Heart left ventricle (tissue), 16 donors: ENCODE measurements around the gene C5orf15. TPM values are rescaled to one million over a fixed set of nuclear protein-coding genes. Genes with fewer than 3 reads are reported as not detected.

Experiments
- ATAC-seq, 4 donors: fragments of 200-7000 bp; cut with Tn5 transposase; one replicate each; pipeline ENCODE4 v1.9.1; 2020 to 2022; ENCODE audit warnings: moderate library complexity in 4 of 4, mild to moderate bottlenecking in 3 of 4, moderate number of reproducible peaks in 1 of 4
- DNase-seq, 5 donors: peaks; one replicate each; pipeline ENCODE4 v3.0.0-alpha.2; 2020
- H3K27ac ChIP-seq, 12 donors: fragments of 200-600 bp; sonication (generic) in 4 of 12; one replicate each; pipeline versions ENCODE4 v1.5.0 to v1.8.0; 2016 to 2022; ENCODE audit warnings: mild to moderate bottlenecking in 2 of 12
- H3K27me3 ChIP-seq, 9 donors: fragments of 200-600 bp; sonication (generic) in 2 of 9; one replicate each; pipeline versions ENCODE4 v1.5.1 to v1.8.0; 2016 to 2022; ENCODE audit warnings: mild to moderate bottlenecking in 3 of 9
- H3K36me3 ChIP-seq, 9 donors: fragments of 200-600 bp; sonication (generic) in 2 of 9; one replicate each; pipeline versions ENCODE4 v1.5.0 to v1.8.0; 2018 to 2022; ENCODE audit warnings: mild to moderate bottlenecking in 2 of 9
- H3K4me1 ChIP-seq, 12 donors: fragments of 200-600 bp; sonication (generic) in 4 of 12; one replicate each; pipeline versions ENCODE4 v1.5.0 to v1.8.0; 2016 to 2022; ENCODE audit warnings: mild to moderate bottlenecking in 3 of 12
- H3K4me3 ChIP-seq, 12 donors: fragments of 200-600 bp; sonication (generic) in 4 of 12; one replicate each; pipeline versions ENCODE4 v1.5.0 to v1.8.0; 2017 to 2022; ENCODE audit warnings: mild to moderate bottlenecking in 9 of 12, moderate library complexity in 4 of 12
- H3K9me3 ChIP-seq, 12 donors: fragments of 200-600 bp; sonication (generic) in 4 of 12; one replicate each; pipeline versions ENCODE4 v1.5.0 to v1.8.0; 2016 to 2022; ENCODE audit warnings: mild to moderate bottlenecking in 1 of 12
- CTCF ChIP-seq, 12 donors: fragments of 200-600 bp; sonication (generic) in 4 of 12; IDR thresholded peaks; one replicate each; pipeline versions ENCODE4 v1.5.0 to v1.8.0; 2018 to 2022; ENCODE audit warnings: antibody characterized with exemption in 12 of 12, mild to moderate bottlenecking in 5 of 12
- POLR2A ChIP-seq, 2 donors: fragments of 450-650 bp; IDR thresholded peaks; one replicate each; pipeline ENCODE4 v1.6.1; 2017; ENCODE audit warnings: antibody characterized with exemption in 2 of 2, mild to moderate bottlenecking in 2 of 2, moderate library complexity in 2 of 2
- WGBS, 4 donors: extraction: QIAGEN DNeasy Blood & Tissue Kit in 2 of 4; methylation state at CpG; one replicate each; pipeline versions ENCODE4 v1.1.5 to v1.1.7; 2013 to 2018; 5-methylcytosine and 5-hydroxymethylcytosine counted together
- intact Hi-C, 10 donors: fragments of 100-400 bp; cut with DNase I; formaldehyde crosslinking; loops; one replicate each; pipeline versions ENCODE4 v1.11.1 to v1.14.2; 2022
- polyA plus RNA-seq, 2 donors: library from polyadenylated mRNA; stranded (reverse); fragments of 200-250 nt; gene quantifications; one replicate each; pipeline ENCODE4 v1.2.3, GENCODE V29; 2013
- total RNA-seq, 9 donors: library from RNA; depleted of rRNA in 2 of 9; stranded (reverse); fragments of >200 nt in 2 of 9; fragmentation: NEBNext Ultra II Directional in 3 of 9; extraction: Animal tissue kit (Norgen Biotek cat#: 25700) in 3 of 9; gene quantifications; one replicate each; pipeline versions ENCODE4 v1.1.0 to v1.2.4, GENCODE V29; 2016 to 2023
- donor health status: ischemic (EF 13 %, LVEDD 7.1; RV severe dilation, severe dysfunction).
- donor health status: healthy with polysubstance abuse.
- donor health status: DM: no; HTN: yes; CAD: no.
- donor health status: DM: no; HTN: no; CAD: no.
- donor health status: ischemic (EF 25% LVEDD 6.9; RV normal size, moderate dysfunction).
- donor health status: ischemic (EF 25% LVEDD 5.7; RV mildly dilated, moderate dysfunction).
- donor health status: healthy.
- donor health status: DM: yes; HTN: yes; CAD: no.
- donor health status: ischemic (EF 35%, LVEDD 5.7; RV mildly dilated, moderate dysfunction).
- donor health status: nonischemic (EF 11% LVEDD 7.7; RV severe dilation, severe dysfunction).
- donor health status: DM: yes; HTN: yes; CAD: no.
- donor health status: PGD.
- donor health status: ischemic (EF 29% LVEDD 5.4; RV normal size, mild dysfunction).
- donor health status: nonischemic (EF 23%, LVEDD 6.1; RV moderate dilation, normal function).

Gene C5orf15
- total and polyA plus RNA-seq, 11 donors = 15.8 to 68.6 (median 35.8) TPM

DNA sequence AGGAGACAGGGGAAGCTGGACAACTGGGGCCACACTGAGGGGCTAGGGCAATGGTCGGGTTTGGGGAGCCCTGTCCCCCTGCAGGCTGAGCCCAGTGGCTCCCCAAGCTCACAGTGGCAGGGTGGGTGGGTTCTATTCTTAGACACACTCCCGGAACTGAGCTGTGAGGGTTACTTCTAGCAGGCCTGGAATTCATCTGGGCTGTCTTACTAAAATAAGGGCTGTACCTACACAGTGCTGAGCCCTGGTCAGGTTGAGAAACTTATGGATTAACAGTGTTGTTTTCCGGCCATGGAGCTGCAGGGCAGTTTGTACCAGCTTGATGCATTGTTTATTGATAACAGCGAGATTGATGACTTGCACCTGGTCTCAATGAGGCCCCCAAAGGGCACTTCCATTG, 58.8 kb downstream of the C5orf15 start:
- no peaks in the 10 kb centered on the region for H3K36me3 ChIP-seq
- H3K27ac ChIP-seq = no peak overlapping the region
- ATAC-seq = peak in 3 of 4 donors; percentile 6 to 52 (median 47)
- H3K4me1 ChIP-seq = peaks cover 0 to 27% (median 4%) of the 10 kb centered on the region in 12 donors
- 55 to 69% (median 62%) methylated on average over 4 of the region's 4 CpGs for WGBS, 4 donors
- H3K27me3 ChIP-seq = no peaks in the 10 kb centered on the region
- no peaks in the 10 kb centered on the region for H3K9me3 ChIP-seq
- TF ChIP-seq CTCF (IDR thresholded peaks at IDR 0.05) = no peak
- TF ChIP-seq POLR2A (IDR thresholded peaks at IDR 0.05) = no peak
- intact Hi-C loops = no loop called here
- DNase-seq = no peak
- H3K4me3 ChIP-seq = no peak overlapping the region

GRCh38 chr5:133907075-133907474, 61.4 kb downstream of the C5orf15 start:
- 60 to 72% (median 69%) methylated on average over 2 to 9 of the region's 9 CpGs for WGBS, 4 donors
- DNase-seq (peak; percentile 66 to 88 (median 79)), ATAC-seq (peak; percentile 55 to 75 (median 64))
- intact Hi-C loops = no loop called here
- TF ChIP-seq CTCF (IDR thresholded peaks at IDR 0.05) (no peak), POLR2A (IDR thresholded peaks at IDR 0.05) (no peak)
- Histone ChIP-seq H3K4me3 (no peak overlapping the region), H3K27ac (peak overlapping the region in 2 of 12 donors; percentile 2 to 29), H3K9me3 (no peaks in the 10 kb centered on the region), H3K27me3 (no peaks in the 10 kb centered on the region), H3K36me3 (no peaks in the 10 kb centered on the region), H3K4me1 (peaks cover 0 to 27% (median 4%) of the 10 kb centered on the region in 12 donors)

- TF ChIP-seq CTCF (IDR thresholded peaks at IDR 0.05) (no peak), POLR2A (IDR thresholded peaks at IDR 0.05) (no peak)
- ATAC-seq = peak in 1 of 4 donors; percentile 10
- H3K27ac ChIP-seq = no peak overlapping the region
- no peaks in the 10 kb centered on the region for H3K9me3 ChIP-seq
- intact Hi-C loops = no loop called here
- no peaks in the 10 kb centered on the region for H3K27me3 ChIP-seq
- H3K36me3 ChIP-seq = no peaks in the 10 kb centered on the region
- WGBS, 4 donors = 64 to 74% (median 71%) methylated on average over 6 of the region's 6 CpGs
- no peak overlapping the region for H3K4me3 ChIP-seq
- H3K4me1 ChIP-seq = peaks cover 0 to 26% (median 4%) of the 10 kb centered on the region in 12 donors
- DNase-seq = no peak
Observed at GRCh38 chr5:133906303-133906702, 62.1 kb downstream of the C5orf15 start.

Other genes starting within 250 kb of the C5orf15 start
- gene VDAC1, start 36.4 kb upstream of the C5orf15 start, total RNA-seq = 100 to 1,000 TPM; 379 to 596 (median 548) TPM
- 100 to 1,000 TPM; 421 to 430 TPM for gene VDAC1, start 36.4 kb upstream of the C5orf15 start, polyA plus RNA-seq
- gene TCF7, start 146.1 kb upstream of the C5orf15 start, total RNA-seq = 1 to 10 TPM in 8 of 9 donors, under 1 TPM in 1; 0.79 to 5.2 (median 2.6) TPM
- gene TCF7, start 146.1 kb upstream of the C5orf15 start, polyA plus RNA-seq = 1 to 10 TPM; 1.6 to 1.9 TPM
- gene SKP1, start 208.3 kb upstream of the C5orf15 start, total RNA-seq = 100 to 1,000 TPM; 290 to 533 (median 459) TPM
- gene SKP1, start 208.3 kb upstream of the C5orf15 start, polyA plus RNA-seq = 1,000 to 10,000 TPM in 1 of 2 donors, 100 to 1,000 TPM in 1; 175 to 1,085 TPM